ENCODE results near the gene PTEN. TPM values are rescaled to one million over a fixed set of nuclear protein-coding genes. Genes with fewer than 3 reads are reported as not detected.
"Not testable (repeated sequence)": the region's sequence is repeated elsewhere in the genome, so short reads cannot be mapped to it uniquely, and the experiment has no call there.

Gene PTEN
- total RNA-seq, 1 experiment from 2014 or later, result 281 TPM

DNA sequence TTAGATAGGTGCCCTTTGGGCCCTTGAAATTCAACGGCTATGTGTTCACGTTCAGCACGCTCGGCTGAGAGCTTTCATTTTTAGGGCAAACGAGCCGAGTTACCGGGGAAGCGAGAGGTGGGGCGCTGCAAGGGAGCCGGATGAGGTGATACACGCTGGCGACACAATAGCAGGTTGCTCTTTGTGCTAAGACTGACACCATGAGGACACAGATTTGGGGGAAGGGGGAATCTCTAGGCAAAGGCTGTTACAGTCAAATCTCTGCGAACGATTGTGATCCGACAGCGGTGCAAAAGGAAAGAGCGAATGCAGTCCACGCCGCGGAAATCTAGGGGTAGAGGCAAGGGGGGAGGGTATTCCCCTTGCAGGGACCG is 759 bp upstream of the PTEN start:
- Histone ChIP-seq H3K4me3 (ENCODE audit: low read length) (peak overlapping the region; percentile 69), H3K27me3 (ENCODE audit: low read length) (no peaks in the 10 kb centered on the region), H3K27ac (ENCODE audit: low read length) (peak overlapping the region; percentile 97), H3K36me3 (ENCODE audit: insufficient read depth, low read length) (peaks cover 32% of the 10 kb centered on the region), H3K9me3 (ENCODE audit: low read length) (no peaks in the 10 kb centered on the region), H3K4me2 (ENCODE audit: low read depth, low read length, poor library complexity, severe bottlenecking) (peak overlapping the region; percentile 93), H3K79me2 (ENCODE audit: low read length) (peaks cover 36% of the 10 kb centered on the region), H3K4me1 (ENCODE audit: low read length) (peaks cover 19% of the 10 kb centered on the region), H3K9me2 (replicated peaks; ENCODE audit: insufficient read depth, low read length) (no peaks in the 10 kb centered on the region), H4K20me1 (ENCODE audit: insufficient read depth, low read depth, low read length) (no peaks in the 10 kb centered on the region), H2AFZ (ENCODE audit: low read length) (no peak overlapping the region), H3K9ac (ENCODE audit: low read length) (peak overlapping the region; percentile 96)
- DNase-seq, result no peak

DNA sequence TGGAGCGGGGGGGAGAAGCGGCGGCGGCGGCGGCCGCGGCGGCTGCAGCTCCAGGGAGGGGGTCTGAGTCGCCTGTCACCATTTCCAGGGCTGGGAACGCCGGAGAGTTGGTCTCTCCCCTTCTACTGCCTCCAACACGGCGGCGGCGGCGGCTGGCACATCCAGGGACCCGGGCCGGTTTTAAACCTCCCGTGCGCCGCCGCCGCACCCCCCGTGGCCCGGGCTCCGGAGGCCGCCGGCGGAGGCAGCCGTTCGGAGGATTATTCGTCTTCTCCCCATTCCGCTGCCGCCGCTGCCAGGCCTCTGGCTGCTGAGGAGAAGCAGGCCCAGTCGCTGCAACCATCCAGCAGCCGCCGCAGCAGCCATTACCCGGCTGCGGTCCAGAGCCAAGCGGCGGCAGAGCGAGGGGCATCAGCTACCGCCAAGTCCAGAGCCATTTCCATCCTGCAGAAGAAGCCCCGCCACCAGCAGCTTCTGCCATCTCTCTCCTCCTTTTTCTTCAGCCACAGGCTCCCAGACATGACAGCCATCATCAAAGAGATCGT is 598 bp downstream of the PTEN start:
- Histone ChIP-seq H3K4me2 (ENCODE audit: low read depth, low read length, poor library complexity, severe bottlenecking) (peak overlapping the region; percentile 93), H3K4me3 (ENCODE audit: low read length) (peak overlapping the region; percentile 69), H3K36me3 (ENCODE audit: insufficient read depth, low read length) (peaks cover 46% of the 10 kb centered on the region), H3K79me2 (ENCODE audit: low read length) (peaks cover 50% of the 10 kb centered on the region), H3K27ac (ENCODE audit: low read length) (peak overlapping the region; percentile 97), H3K4me1 (ENCODE audit: low read length) (peaks cover 31% of the 10 kb centered on the region), H3K9ac (ENCODE audit: low read length) (peak overlapping the region; percentile 96)
- not testable (repeated sequence) for H2AFZ ChIP-seq (ENCODE audit: low read length); H3K9me3 ChIP-seq (ENCODE audit: low read length); H3K27me3 ChIP-seq (ENCODE audit: low read length); H4K20me1 ChIP-seq (ENCODE audit: insufficient read depth, low read depth, low read length); H3K9me2 ChIP-seq (replicated peaks; ENCODE audit: insufficient read depth, low read length); DNase-seq

- Histone ChIP-seq H3K4me1 (ENCODE audit: low read length) (peaks cover 36% of the 10 kb centered on the region), H4K20me1 (ENCODE audit: insufficient read depth, low read depth, low read length) (no peaks in the 10 kb centered on the region), H2AFZ (ENCODE audit: low read length) (no peak overlapping the region)
These were observed 1.2 kb downstream of the PTEN start for GRCh38 chr10:87864496-87865059.

GRCh38 chr10:87865241-87865881 is 1.9 kb downstream of the PTEN start:
- H3K36me3 ChIP-seq (ENCODE audit: insufficient read depth, low read length), result peaks cover 54% of the 10 kb centered on the region
- peak overlapping the region; percentile 93 for H3K4me2 ChIP-seq (ENCODE audit: low read depth, low read length, poor library complexity, severe bottlenecking)
- peaks cover 6% of the 10 kb centered on the region for H4K20me1 ChIP-seq (ENCODE audit: insufficient read depth, low read depth, low read length)
- peaks cover 63% of the 10 kb centered on the region for H3K79me2 ChIP-seq (ENCODE audit: low read length)
- H3K9me2 ChIP-seq (replicated peaks; ENCODE audit: insufficient read depth, low read length), result no peaks in the 10 kb centered on the region
- H3K27ac ChIP-seq (ENCODE audit: low read length), result peak overlapping the region; percentile 97
- no peaks in the 10 kb centered on the region for H3K27me3 ChIP-seq (ENCODE audit: low read length)
- peak overlapping the region; percentile 69 for H3K4me3 ChIP-seq (ENCODE audit: low read length)
- peak; percentile 59 for DNase-seq
- no peak overlapping the region for H2AFZ ChIP-seq (ENCODE audit: low read length)
- H3K9ac ChIP-seq (ENCODE audit: low read length), result peak overlapping the region; percentile 96
- H3K9me3 ChIP-seq (ENCODE audit: low read length), result no peaks in the 10 kb centered on the region
- H3K4me1 ChIP-seq (ENCODE audit: low read length), result peaks cover 40% of the 10 kb centered on the region

More at GRCh38 chr10:87864496-87865059, 1.2 kb downstream of the PTEN start:
- Histone ChIP-seq H3K79me2 (ENCODE audit: low read length) (peaks cover 56% of the 10 kb centered on the region), H3K27ac (ENCODE audit: low read length) (peak overlapping the region; percentile 97), H3K27me3 (ENCODE audit: low read length) (no peaks in the 10 kb centered on the region), H3K36me3 (ENCODE audit: insufficient read depth, low read length) (peaks cover 47% of the 10 kb centered on the region), H3K9me2 (replicated peaks; ENCODE audit: insufficient read depth, low read length) (no peaks in the 10 kb centered on the region), H3K4me2 (ENCODE audit: low read depth, low read length, poor library complexity, severe bottlenecking) (peak overlapping the region; percentile 93), H3K9ac (ENCODE audit: low read length) (peak overlapping the region; percentile 96), H3K9me3 (ENCODE audit: low read length) (no peaks in the 10 kb centered on the region), H3K4me3 (ENCODE audit: low read length) (peak overlapping the region; percentile 69)
- DNase-seq, result peak; percentile 65

DNA sequence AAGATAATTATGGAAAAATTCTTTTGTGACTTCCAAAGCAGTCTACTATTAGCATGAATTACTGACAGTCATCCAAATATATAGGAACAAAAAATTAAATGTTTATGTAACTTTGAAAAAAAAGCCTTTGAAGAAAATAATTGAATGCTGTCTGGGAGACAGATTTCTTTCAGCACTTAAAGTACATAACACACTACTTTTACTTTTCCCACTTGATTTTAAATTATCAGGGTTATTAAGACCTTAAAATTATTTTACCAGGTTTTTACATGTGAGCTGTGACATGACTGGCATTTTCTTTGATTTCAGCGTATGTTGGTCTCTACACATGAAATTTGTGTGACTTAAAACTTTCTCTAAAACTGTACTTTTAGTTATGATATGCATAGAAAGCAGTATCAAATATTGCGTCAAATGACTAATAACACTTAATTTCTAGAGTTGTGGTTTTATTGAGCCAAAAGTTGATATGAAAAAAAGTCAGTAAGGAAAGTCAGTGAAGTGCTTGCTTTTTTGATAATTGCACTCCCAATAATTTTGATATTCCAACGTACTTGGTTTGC is 3.1 kb downstream of the PTEN start:
- peak overlapping the region; percentile 69 for H3K4me3 ChIP-seq (ENCODE audit: low read length)
- no peaks in the 10 kb centered on the region for H3K9me2 ChIP-seq (replicated peaks; ENCODE audit: insufficient read depth, low read length)
- peaks cover 66% of the 10 kb centered on the region for H3K36me3 ChIP-seq (ENCODE audit: insufficient read depth, low read length)
- no peaks in the 10 kb centered on the region for H3K27me3 ChIP-seq (ENCODE audit: low read length)
- H2AFZ ChIP-seq (ENCODE audit: low read length), result no peak overlapping the region
- peaks cover 18% of the 10 kb centered on the region for H4K20me1 ChIP-seq (ENCODE audit: insufficient read depth, low read depth, low read length)
- H3K27ac ChIP-seq (ENCODE audit: low read length), result peak overlapping the region; percentile 97
- no peaks in the 10 kb centered on the region for H3K9me3 ChIP-seq (ENCODE audit: low read length)
- H3K9ac ChIP-seq (ENCODE audit: low read length), result peak overlapping the region; percentile 96
- H3K79me2 ChIP-seq (ENCODE audit: low read length), result peaks cover 75% of the 10 kb centered on the region
- peak; percentile 54 for DNase-seq
- H3K4me2 ChIP-seq (ENCODE audit: low read depth, low read length, poor library complexity, severe bottlenecking), result peak overlapping the region; percentile 93
- peaks cover 40% of the 10 kb centered on the region for H3K4me1 ChIP-seq (ENCODE audit: low read length)

DNA sequence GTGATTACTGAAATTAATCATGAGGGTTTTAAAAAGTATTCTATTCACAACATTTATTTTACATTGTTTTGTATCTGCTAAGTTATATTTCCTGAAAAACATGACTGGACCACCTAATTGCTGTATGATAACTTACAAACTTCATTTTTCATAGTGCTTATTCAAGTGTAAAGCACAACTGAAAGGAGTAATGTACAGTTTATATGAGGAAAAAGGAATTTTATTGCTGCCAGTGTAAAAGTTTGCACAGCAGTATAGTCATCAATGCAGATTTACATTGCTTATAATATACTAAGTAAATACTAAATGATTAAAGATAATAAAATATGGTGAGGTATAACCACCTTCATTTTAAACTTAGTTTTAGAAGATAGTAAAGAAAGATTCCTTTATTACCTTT is 4.0 kb downstream of the PTEN start:
- peaks cover 84% of the 10 kb centered on the region for H3K79me2 ChIP-seq (ENCODE audit: low read length)
- peaks cover 21% of the 10 kb centered on the region for H4K20me1 ChIP-seq (ENCODE audit: insufficient read depth, low read depth, low read length)
- H3K9ac ChIP-seq (ENCODE audit: low read length), result peak overlapping the region; percentile 96

DNA sequence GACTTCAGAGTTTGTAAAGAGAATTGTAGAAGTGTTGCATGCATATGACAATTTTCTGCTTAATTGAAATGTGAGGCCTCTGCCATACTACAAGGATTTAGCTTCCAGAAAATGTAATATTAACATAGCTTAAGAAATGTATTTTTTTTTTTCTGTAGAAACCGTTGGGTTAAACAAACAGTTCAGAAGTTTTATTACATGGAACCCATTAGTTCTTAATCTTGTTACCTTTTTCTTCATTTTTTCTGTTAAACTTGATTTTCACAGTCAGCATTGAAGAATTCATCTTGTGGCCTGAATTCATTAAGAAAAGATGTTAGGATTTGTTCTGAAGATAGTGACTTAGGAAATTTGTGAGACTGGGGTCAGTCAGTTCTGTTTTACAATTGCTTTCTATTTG is 4.9 kb downstream of the PTEN start:
- H3K9me2 ChIP-seq (replicated peaks; ENCODE audit: insufficient read depth, low read length), result no peaks in the 10 kb centered on the region
- peak overlapping the region; percentile 93 for H3K4me2 ChIP-seq (ENCODE audit: low read depth, low read length, poor library complexity, severe bottlenecking)
- H4K20me1 ChIP-seq (ENCODE audit: insufficient read depth, low read depth, low read length), result peaks cover 23% of the 10 kb centered on the region
- peak overlapping the region; percentile 96 for H3K9ac ChIP-seq (ENCODE audit: low read length)
- H3K9me3 ChIP-seq (ENCODE audit: low read length), result no peaks in the 10 kb centered on the region
- no peak overlapping the region for H2AFZ ChIP-seq (ENCODE audit: low read length)
- peak overlapping the region; percentile 97 for H3K27ac ChIP-seq (ENCODE audit: low read length)
- H3K27me3 ChIP-seq (ENCODE audit: low read length), result no peaks in the 10 kb centered on the region
- H3K4me3 ChIP-seq (ENCODE audit: low read length), result peak overlapping the region; percentile 69
- H3K4me1 ChIP-seq (ENCODE audit: low read length), result peaks cover 48% of the 10 kb centered on the region
- H3K79me2 ChIP-seq (ENCODE audit: low read length), result peaks cover 93% of the 10 kb centered on the region
- peak; percentile 48 for DNase-seq
- peaks cover 77% of the 10 kb centered on the region for H3K36me3 ChIP-seq (ENCODE audit: insufficient read depth, low read length)

More for the DNA sequence above, 4.0 kb downstream of the PTEN start:
- Histone ChIP-seq H3K4me3 (ENCODE audit: low read length) (peak overlapping the region; percentile 69), H2AFZ (ENCODE audit: low read length) (no peak overlapping the region), H3K9me3 (ENCODE audit: low read length) (no peaks in the 10 kb centered on the region), H3K4me1 (ENCODE audit: low read length) (peaks cover 40% of the 10 kb centered on the region), H3K27me3 (ENCODE audit: low read length) (no peaks in the 10 kb centered on the region), H3K9me2 (replicated peaks; ENCODE audit: insufficient read depth, low read length) (no peaks in the 10 kb centered on the region), H3K4me2 (ENCODE audit: low read depth, low read length, poor library complexity, severe bottlenecking) (peak overlapping the region; percentile 93), H3K36me3 (ENCODE audit: insufficient read depth, low read length) (peaks cover 70% of the 10 kb centered on the region), H3K27ac (ENCODE audit: low read length) (peak overlapping the region; percentile 97)
- DNase-seq, result no peak

DNA sequence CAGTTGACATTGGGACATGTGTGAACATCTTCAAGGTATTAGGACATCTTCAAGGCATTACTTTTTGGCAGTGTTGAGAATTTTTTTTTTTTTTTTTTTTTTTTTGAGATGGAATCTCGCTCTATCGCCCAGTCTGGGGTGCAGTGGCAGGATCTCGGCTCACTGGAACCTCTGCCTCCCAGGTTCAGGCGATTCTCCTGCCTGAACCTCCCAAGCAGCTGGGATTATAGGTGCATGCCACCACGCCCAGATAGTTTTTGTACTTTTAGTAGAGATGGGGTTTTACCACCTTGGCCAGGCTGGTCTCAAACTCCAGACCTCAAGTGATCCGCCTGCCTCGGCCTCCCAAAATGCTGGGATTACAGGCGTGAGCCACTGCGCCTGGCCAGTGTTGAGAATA is 5.7 kb downstream of the PTEN start:
- H3K36me3 ChIP-seq (ENCODE audit: insufficient read depth, low read length), result peaks cover 85% of the 10 kb centered on the region
- H3K9me2 ChIP-seq (replicated peaks; ENCODE audit: insufficient read depth, low read length); H2AFZ ChIP-seq (ENCODE audit: low read length); DNase-seq; H3K9me3 ChIP-seq (ENCODE audit: low read length); H3K27me3 ChIP-seq (ENCODE audit: low read length): not testable (repeated sequence)
- H3K4me3 ChIP-seq (ENCODE audit: low read length), result peak overlapping the region; percentile 69
- peak overlapping the region; percentile 93 for H3K4me2 ChIP-seq (ENCODE audit: low read depth, low read length, poor library complexity, severe bottlenecking)
- peaks cover 57% of the 10 kb centered on the region for H3K4me1 ChIP-seq (ENCODE audit: low read length)
- peaks cover 25% of the 10 kb centered on the region for H4K20me1 ChIP-seq (ENCODE audit: insufficient read depth, low read depth, low read length)
- peak overlapping the region; percentile 97 for H3K27ac ChIP-seq (ENCODE audit: low read length)
- H3K79me2 ChIP-seq (ENCODE audit: low read length), result peaks cover 100% of the 10 kb centered on the region
- peak overlapping the region; percentile 96; the same call in 1 of the 2 replicates for H3K9ac ChIP-seq (ENCODE audit: low read length)

Measured in Karpas-422 (cell line).